ENCODE measurements around the gene DRC1. TPM values are rescaled to one million over a fixed set of nuclear protein-coding genes. Genes with fewer than 3 reads are reported as not detected.

The DRC1 gene
- total and polyA plus RNA-seq, 2 of the 13 experiments (the other 11 are each of a cell fraction or from before 2014, with no cell fraction given), result 0.07 TPM; not detected in 1

DNA sequence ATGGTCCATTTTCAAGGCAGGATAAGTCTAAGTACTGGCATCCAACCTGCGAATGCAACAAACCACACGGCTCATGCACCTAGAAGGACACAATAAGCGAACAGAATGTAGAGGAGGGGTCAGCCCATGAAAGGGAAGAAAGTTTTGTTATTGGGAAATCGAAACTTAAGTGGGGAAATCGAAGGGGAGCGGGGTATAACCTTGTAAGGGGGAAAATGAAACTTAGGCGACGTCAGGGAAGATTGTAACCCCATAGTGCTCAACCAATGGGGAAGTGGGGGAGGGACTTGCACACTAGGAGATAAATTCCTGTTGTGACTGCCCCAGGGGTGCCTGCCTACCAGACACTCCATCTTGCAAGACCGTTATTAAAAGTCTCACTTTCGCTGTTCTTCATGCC, 91.8 kb downstream of the DRC1 start:
- no peak for DNase-seq (ENCODE audit: low spot score)
- no TSS peak for BruUV-seq (replicated peaks)
- 19% methylated on average over 10 of the region's 10 CpGs for WGBS (ENCODE audit: low lambda C conversion rate)
- H3K27ac ChIP-seq (ENCODE audit: extremely low read length, insufficient read depth, low read length), result no peak overlapping the region
- ChIA-PET POLR2A (no interaction called here), CTCF (ENCODE audit: low intra/inter-chr PET ratio, low total read pairs) (no interaction called here)
- peaks cover 3 to 89% of the 10 kb centered on the region in 2 experiments; a peak in 4 of 5 replicates for H3K27me3 ChIP-seq (ENCODE audit: control insufficient read depth in 1 of 2, insufficient read depth in 2 of 2, low read length in 2 of 2)
- in situ Hi-C loops (cut with HindIII; ENCODE audit: extremely low pct_ligation_motif_present, low pct_unique_long_range_greater_than_20kb), result no loop called here
- H3K4me2 ChIP-seq (ENCODE audit: low read depth, low read length), result no peak overlapping the region
- no peak overlapping the region for H3K4me3 ChIP-seq (replicated peaks in 1 of 3; ENCODE audit: insufficient read depth in 1 of 3, low read depth in 2 of 3, low read length in 3 of 3)
- no peaks in the 10 kb centered on the region for H3K9me3 ChIP-seq (ENCODE audit: low read length)
- no peaks in the 10 kb centered on the region for H4K20me1 ChIP-seq (ENCODE audit: insufficient read depth, low read length)
- no peak for ATAC-seq
- H3K9ac ChIP-seq (ENCODE audit: insufficient read depth, low read depth, low read length), result no peak overlapping the region
- H3K36me3 ChIP-seq (replicated peaks in 1 of 2; ENCODE audit: control insufficient read depth in 1 of 2, insufficient read depth in 2 of 2, low read length in 2 of 2), result no peaks in the 10 kb centered on the region
- no peaks in the 10 kb centered on the region for H3K79me2 ChIP-seq (ENCODE audit: insufficient read depth, low read length)
- H3K4me1 ChIP-seq (ENCODE audit: insufficient read depth, low read length), result no peaks in the 10 kb centered on the region
- no peak overlapping the region for H2AFZ ChIP-seq (ENCODE audit: low read length)
- no peak for FAIRE-seq
- intact Hi-C loops (cut with micrococcal nuclease; ENCODE audit: unreplicated experiment), result loop anchor here (10.0 kb wide), 1 partner anchor 81 kb away; no protein-coding TSS in a partner anchor
- no peak for TF ChIP-seq MTF1 (CRISPR knock-in tag; IDR thresholded peaks at IDR 0.05)
- TF ChIP-seq, protein P1, sequence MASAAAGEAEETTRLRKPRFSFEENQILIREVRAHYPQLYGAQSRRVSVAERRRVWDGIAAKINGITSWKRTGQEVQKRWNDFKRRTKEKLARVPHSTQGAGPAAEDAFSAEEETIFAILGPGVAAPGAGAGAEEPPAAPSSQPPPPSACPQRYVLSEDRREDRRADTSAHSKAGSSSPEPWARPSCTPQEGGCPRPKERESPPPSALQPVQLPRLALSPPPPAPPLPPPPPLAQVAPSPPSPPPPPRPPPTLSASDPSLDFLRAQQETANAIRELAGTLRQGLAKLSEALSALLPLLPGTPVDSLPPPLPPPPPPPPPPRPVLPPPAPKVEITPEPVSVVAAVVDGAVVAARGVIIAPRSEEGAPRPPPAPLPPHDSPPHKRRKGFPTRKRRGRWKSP (CRISPR knock-in tag; IDR thresholded peaks at IDR 0.05), result no peak
- no peak for TF ChIP-seq IKZF1 (IDR thresholded peaks at IDR 0.05)
- TF ChIP-seq ZBTB40 (IDR thresholded peaks at IDR 0.05), result no peak
- TF ChIP-seq ZBTB40 (CRISPR knock-in tag; IDR thresholded peaks at IDR 0.05), result no peak
- no peak for TF ChIP-seq ZSCAN31 (CRISPR knock-in tag; IDR thresholded peaks at IDR 0.05; ENCODE audit: low read depth)
- no peak for TF ChIP-seq DRAP1 (CRISPR knock-in tag; IDR thresholded peaks at IDR 0.05)
- TF ChIP-seq RARG (CRISPR knock-in tag; IDR thresholded peaks at IDR 0.05; ENCODE audit: low read depth), result no peak
- TF ChIP-seq TFDP2 (CRISPR knock-in tag; IDR thresholded peaks at IDR 0.05), result no peak
- TF ChIP-seq PHB2 (IDR thresholded peaks at IDR 0.05; ENCODE audit: partially characterized antibody), result no peak
- TF ChIP-seq, protein P2, sequence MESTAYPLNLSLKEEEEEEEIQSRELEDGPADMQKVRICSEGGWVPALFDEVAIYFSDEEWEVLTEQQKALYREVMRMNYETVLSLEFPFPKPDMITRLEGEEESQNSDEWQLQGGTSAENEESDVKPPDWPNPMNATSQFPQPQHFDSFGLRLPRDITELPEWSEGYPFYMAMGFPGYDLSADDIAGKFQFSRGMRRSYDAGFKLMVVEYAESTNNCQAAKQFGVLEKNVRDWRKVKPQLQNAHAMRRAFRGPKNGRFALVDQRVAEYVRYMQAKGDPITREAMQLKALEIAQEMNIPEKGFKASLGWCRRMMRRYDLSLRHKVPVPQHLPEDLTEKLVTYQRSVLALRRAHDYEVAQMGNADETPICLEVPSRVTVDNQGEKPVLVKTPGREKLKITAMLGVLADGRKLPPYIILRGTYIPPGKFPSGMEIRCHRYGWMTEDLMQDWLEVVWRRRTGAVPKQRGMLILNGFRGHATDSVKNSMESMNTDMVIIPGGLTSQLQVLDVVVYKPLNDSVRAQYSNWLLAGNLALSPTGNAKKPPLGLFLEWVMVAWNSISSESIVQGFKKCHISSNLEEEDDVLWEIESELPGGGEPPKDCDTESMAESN (CRISPR knock-in tag; conservative IDR thresholded peaks at IDR 0.05), result no peak
- TF ChIP-seq ZNF569 (CRISPR knock-in tag; IDR thresholded peaks at IDR 0.05; ENCODE audit: borderline replicate concordance), result no peak
